ENCODE results near the gene AGR2. TPM values are rescaled to one million over a fixed set of nuclear protein-coding genes. Genes with fewer than 3 reads are reported as not detected.

AGR2 gene
- total RNA-seq, 1 experiment from 2014 or later: 76.1 TPM

DNA sequence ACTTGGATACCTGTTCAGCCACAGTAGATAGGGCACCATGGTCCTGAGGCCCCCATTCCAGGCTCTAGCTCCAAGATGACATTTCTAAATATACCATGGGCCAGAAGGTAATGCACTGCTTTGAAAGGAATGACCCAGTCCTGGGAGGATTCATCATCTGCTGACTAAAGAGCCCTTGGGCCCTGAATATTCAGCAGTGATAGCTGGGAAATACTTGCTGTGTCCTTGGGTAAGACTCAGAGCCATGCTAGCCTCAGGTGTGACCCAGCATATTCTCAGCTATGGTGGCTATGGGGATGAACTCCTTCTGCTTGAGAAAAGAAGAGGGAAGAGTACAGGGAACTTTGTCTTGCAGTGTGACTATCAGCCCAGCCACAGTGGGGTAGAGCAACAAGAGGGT is 21.3 kb upstream of the AGR2 start:
- Histone ChIP-seq H4K20me1 (ENCODE audit: insufficient read depth) (no peaks in the 10 kb centered on the region), H3K27me3 (ENCODE audit: insufficient read depth, low read depth) (no peaks in the 10 kb centered on the region), H2AFZ (no peak overlapping the region), H3K79me2 (ENCODE audit: low read depth) (no peaks in the 10 kb centered on the region), H3K4me3 (no peak overlapping the region), H3F3A (ENCODE audit: insufficient read depth, low read depth) (no peaks in the 10 kb centered on the region), H3K4me2 (no peak overlapping the region), H3K4me1 (replicated peaks; ENCODE audit: insufficient read depth) (no peaks in the 10 kb centered on the region), H3K36me3 (ENCODE audit: low read depth) (no peaks in the 10 kb centered on the region), H3K27ac (no peak overlapping the region), H3K9me2 (ENCODE audit: insufficient read depth) (no peaks in the 10 kb centered on the region), H3K9me3 (ENCODE audit: insufficient read depth, low read depth) (no peaks in the 10 kb centered on the region)
- ChIA-PET POLR2A (ENCODE audit: unreplicated experiment) (interaction anchor here (0.7 kb wide), 1 partner anchor 73 kb away, joined by 5 read pairs; no protein-coding TSS in a partner anchor), CTCF (no interaction called here)
- no TSS peak for BruUV-seq (replicated peaks)
- intact Hi-C loops (cut with micrococcal nuclease; ENCODE audit: unreplicated experiment): no loop called here
- TF ChIP-seq EZH2 (IDR thresholded peaks at IDR 0.05; ENCODE audit: low read depth): no peak
- TF ChIP-seq, protein P1, sequence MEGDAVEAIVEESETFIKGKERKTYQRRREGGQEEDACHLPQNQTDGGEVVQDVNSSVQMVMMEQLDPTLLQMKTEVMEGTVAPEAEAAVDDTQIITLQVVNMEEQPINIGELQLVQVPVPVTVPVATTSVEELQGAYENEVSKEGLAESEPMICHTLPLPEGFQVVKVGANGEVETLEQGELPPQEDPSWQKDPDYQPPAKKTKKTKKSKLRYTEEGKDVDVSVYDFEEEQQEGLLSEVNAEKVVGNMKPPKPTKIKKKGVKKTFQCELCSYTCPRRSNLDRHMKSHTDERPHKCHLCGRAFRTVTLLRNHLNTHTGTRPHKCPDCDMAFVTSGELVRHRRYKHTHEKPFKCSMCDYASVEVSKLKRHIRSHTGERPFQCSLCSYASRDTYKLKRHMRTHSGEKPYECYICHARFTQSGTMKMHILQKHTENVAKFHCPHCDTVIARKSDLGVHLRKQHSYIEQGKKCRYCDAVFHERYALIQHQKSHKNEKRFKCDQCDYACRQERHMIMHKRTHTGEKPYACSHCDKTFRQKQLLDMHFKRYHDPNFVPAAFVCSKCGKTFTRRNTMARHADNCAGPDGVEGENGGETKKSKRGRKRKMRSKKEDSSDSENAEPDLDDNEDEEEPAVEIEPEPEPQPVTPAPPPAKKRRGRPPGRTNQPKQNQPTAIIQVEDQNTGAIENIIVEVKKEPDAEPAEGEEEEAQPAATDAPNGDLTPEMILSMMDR (conservative IDR thresholded peaks at IDR 0.05): no peak
- DNase-seq: no peak

DNA sequence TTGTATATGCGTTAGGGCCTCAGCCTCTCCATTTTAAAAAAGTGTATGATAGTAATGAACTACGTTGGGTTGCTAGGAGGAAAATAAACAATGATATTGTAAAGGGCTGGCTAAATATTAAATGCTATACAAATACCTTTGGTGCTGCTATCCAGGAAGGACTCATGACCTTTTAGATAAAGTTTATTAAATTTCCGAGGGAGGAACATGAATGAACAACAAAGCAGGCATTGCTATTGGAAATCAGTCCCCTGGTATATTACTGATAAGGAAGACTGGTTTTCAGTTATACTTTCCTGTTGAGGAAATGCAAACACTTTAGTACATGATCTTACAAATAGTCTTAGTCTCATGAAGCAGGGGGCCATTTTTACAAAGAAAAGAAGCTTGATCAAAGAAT is 17.2 kb upstream of the AGR2 start:
- ChIA-PET CTCF (no interaction called here), POLR2A (ENCODE audit: unreplicated experiment) (no interaction called here)
- Histone ChIP-seq H3F3A (ENCODE audit: insufficient read depth, low read depth) (peaks cover 8% of the 10 kb centered on the region; the same call in 1 of the 2 replicates), H4K20me1 (ENCODE audit: insufficient read depth) (no peaks in the 10 kb centered on the region), H3K36me3 (ENCODE audit: low read depth) (no peaks in the 10 kb centered on the region), H3K9me2 (ENCODE audit: insufficient read depth) (no peaks in the 10 kb centered on the region), H3K27ac (no peak overlapping the region), H3K4me3 (no peak overlapping the region), H3K4me1 (replicated peaks; ENCODE audit: insufficient read depth) (peaks cover 13% of the 10 kb centered on the region), H3K27me3 (ENCODE audit: insufficient read depth, low read depth) (no peaks in the 10 kb centered on the region), H3K9me3 (ENCODE audit: insufficient read depth, low read depth) (peaks cover 10% of the 10 kb centered on the region; the same call in 1 of the 2 replicates), H3K79me2 (ENCODE audit: low read depth) (no peaks in the 10 kb centered on the region), H2AFZ (no peak overlapping the region), H3K4me2 (no peak overlapping the region)
- TF ChIP-seq, protein P1 (conservative IDR thresholded peaks at IDR 0.05): no peak
- TF ChIP-seq EZH2 (IDR thresholded peaks at IDR 0.05; ENCODE audit: low read depth): no peak
- no TSS peak for BruUV-seq (replicated peaks)
- intact Hi-C loops (cut with micrococcal nuclease; ENCODE audit: unreplicated experiment): no loop called here
- DNase-seq: no peak

DNA sequence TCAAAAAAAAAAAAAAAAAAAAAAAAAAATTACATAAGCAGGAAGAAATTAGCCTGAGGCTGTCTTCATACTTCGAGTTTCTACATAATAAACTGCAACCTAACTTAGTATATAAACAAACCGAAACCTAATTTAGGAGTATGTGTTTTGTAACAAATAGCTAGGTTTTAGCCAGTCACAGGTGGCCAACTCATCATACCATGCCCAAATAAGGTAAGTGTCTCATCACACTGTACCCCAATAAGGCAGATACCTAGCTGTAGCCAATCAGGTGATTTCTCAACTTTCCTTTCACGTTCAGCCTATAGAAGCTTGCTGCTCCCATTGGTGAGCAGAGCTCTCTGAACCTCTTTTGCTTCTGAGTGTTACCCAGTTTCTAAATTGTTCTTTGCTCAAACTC is 13.9 kb upstream of the AGR2 start:
- no peak overlapping the region for H3K27ac ChIP-seq
- intact Hi-C loops (cut with micrococcal nuclease; ENCODE audit: unreplicated experiment): no loop called here
- no peaks in the 10 kb centered on the region for H4K20me1 ChIP-seq (ENCODE audit: insufficient read depth)
- no peak for TF ChIP-seq EZH2 (IDR thresholded peaks at IDR 0.05; ENCODE audit: low read depth)
- TF ChIP-seq, protein P1 (conservative IDR thresholded peaks at IDR 0.05): no peak
- peaks cover 10% of the 10 kb centered on the region; the same call in 1 of the 2 replicates for H3K9me3 ChIP-seq (ENCODE audit: insufficient read depth, low read depth)
- POLR2A ChIA-PET (ENCODE audit: unreplicated experiment): interaction anchor here (0.7 kb wide), 1 partner anchor 384 kb away, joined by 3 read pairs; no protein-coding TSS in a partner anchor
- H3K4me1 ChIP-seq (replicated peaks; ENCODE audit: insufficient read depth): peaks cover 16% of the 10 kb centered on the region
- no peaks in the 10 kb centered on the region for H3K27me3 ChIP-seq (ENCODE audit: insufficient read depth, low read depth)
- no peaks in the 10 kb centered on the region for H3K9me2 ChIP-seq (ENCODE audit: insufficient read depth)
- DNase-seq: no peak
- H3K4me3 ChIP-seq: no peak overlapping the region
- H2AFZ ChIP-seq: no peak overlapping the region
- peaks cover 8% of the 10 kb centered on the region; the same call in 1 of the 2 replicates for H3F3A ChIP-seq (ENCODE audit: insufficient read depth, low read depth)
- no peaks in the 10 kb centered on the region for H3K79me2 ChIP-seq (ENCODE audit: low read depth)
- no TSS peak for BruUV-seq (replicated peaks)
- H3K36me3 ChIP-seq (ENCODE audit: low read depth): no peaks in the 10 kb centered on the region
- no peak overlapping the region for H3K4me2 ChIP-seq
- CTCF ChIA-PET: no interaction called here

All from PC-9 (cell line).